Activated T-helper 1 cell treated with anti-CD3 and anti-CD28 coated beads, Interleukin-12 subunit alpha, Interleukin-12 subunit beta, Interleukin-2, Interleukin-4 antibody, amounts not matched to agents 30 ng/mL and 10 ng/mL and 1 ng/mL, durations not matched to agents 14 hours and 24 hours and 36 hours (primary cell): Measurements from ENCODE around the gene GAN. TPM values are rescaled to one million over a fixed set of nuclear protein-coding genes. Genes with fewer than 3 reads are reported as not detected.
A peak's percentile ranks its signal among the peaks of the same experiment; 100 is the strongest.
"Not testable (repeated sequence)": the region's sequence is repeated elsewhere in the genome, so short reads cannot be mapped to it uniquely, and the experiment has no call there.

Experiments used
- DNase-seq: peaks from one replicate; pipeline ENCODE4 v3.0.0; 2021; ENCODE audit warnings: low spot score
- H3K27ac Mint-ChIP-seq: one replicate; pipeline ENCODE4 v1.8.0; 2021; ENCODE audit warnings: mild to moderate bottlenecking, mixed read lengths
- H3K27me3 Mint-ChIP-seq: one replicate; pipeline ENCODE4 v1.8.0; 2022; ENCODE audit warnings: mild to moderate bottlenecking, moderate library complexity, mixed read lengths; ENCODE audit not compliant: insufficient read depth
- H3K36me3 Mint-ChIP-seq: one replicate; pipeline ENCODE4 v1.8.0; 2021; ENCODE audit warnings: low read depth, mixed read lengths
- H3K4me1 Mint-ChIP-seq: one replicate; pipeline ENCODE4 v1.8.0; 2021; ENCODE audit warnings: low read depth, mixed read lengths
- H3K4me3 Mint-ChIP-seq: one replicate; pipeline ENCODE4 v1.8.0; 2021; ENCODE audit warnings: mild to moderate bottlenecking, moderate library complexity, mixed read lengths
- H3K9me3 Mint-ChIP-seq: one replicate; pipeline ENCODE4 v1.8.0; 2021; ENCODE audit warnings: mixed read lengths
- intact Hi-C: fragments of 100-400 bp; cut with micrococcal nuclease; formaldehyde crosslinking; loops from one replicate; pipeline ENCODE4 v1.15.1; 2024
- total RNA-seq: library from RNA; stranded (reverse); gene quantifications from 2 replicates; pipeline ENCODE4 v1.2.3, GENCODE V29; 2022

GAN gene
- total RNA-seq, 1 donor from 2014 or later, result 16.4 TPM

GRCh38 chr16:81397879-81398520 is 83.2 kb downstream of the GAN start:
- H3K27ac Mint-ChIP-seq, result no peak overlapping the region
- no peak overlapping the region for H3K4me3 Mint-ChIP-seq
- H3K4me1 Mint-ChIP-seq, result no peaks in the 10 kb centered on the region
- H3K9me3 Mint-ChIP-seq, result peaks cover 4% of the 10 kb centered on the region
- no peaks in the 10 kb centered on the region for H3K36me3 Mint-ChIP-seq
- no peak for DNase-seq
- intact Hi-C loops, result no loop called here
- H3K27me3 Mint-ChIP-seq, result peaks cover 2% of the 10 kb centered on the region

GRCh38 chr16:81399909-81400308 is 85.1 kb downstream of the GAN start:
- Mint-ChIP-seq H3K4me3 (no peak overlapping the region), H3K27ac (no peak overlapping the region), H3K36me3 (no peaks in the 10 kb centered on the region), H3K4me1 (no peaks in the 10 kb centered on the region), H3K27me3 (peaks cover 2% of the 10 kb centered on the region), H3K9me3 (peaks cover 4% of the 10 kb centered on the region)
- intact Hi-C loops, result no loop called here
- no peak for DNase-seq

GRCh38 chr16:81401035-81401950 is 86.5 kb downstream of the GAN start:
- peaks cover 4% of the 10 kb centered on the region for H3K9me3 Mint-ChIP-seq
- peaks cover 2% of the 10 kb centered on the region for H3K27me3 Mint-ChIP-seq
- no peaks in the 10 kb centered on the region for H3K4me1 Mint-ChIP-seq
- DNase-seq, result no peak
- no peak overlapping the region for H3K27ac Mint-ChIP-seq
- no peak overlapping the region for H3K4me3 Mint-ChIP-seq
- no peaks in the 10 kb centered on the region for H3K36me3 Mint-ChIP-seq
- intact Hi-C loops, result no loop called here

GRCh38 chr16:81403208-81403600 is 88.4 kb downstream of the GAN start:
- Mint-ChIP-seq H3K4me3 (no peak overlapping the region), H3K4me1 (no peaks in the 10 kb centered on the region), H3K27me3 (peaks cover 4% of the 10 kb centered on the region), H3K36me3 (no peaks in the 10 kb centered on the region), H3K9me3 (peaks cover 4% of the 10 kb centered on the region), H3K27ac (no peak overlapping the region)
- intact Hi-C loops, result loop anchor here (1.0 kb wide), 6 partner anchors 37 to 335 kb away; no protein-coding TSS in a partner anchor
- DNase-seq, result no peak

GRCh38 chr16:81403601-81404391 is 89.0 kb downstream of the GAN start:
- no peak overlapping the region for H3K27ac Mint-ChIP-seq
- H3K9me3 Mint-ChIP-seq, result peaks cover 4% of the 10 kb centered on the region
- H3K36me3 Mint-ChIP-seq, result no peaks in the 10 kb centered on the region
- no peak overlapping the region for H3K4me3 Mint-ChIP-seq
- no peaks in the 10 kb centered on the region for H3K4me1 Mint-ChIP-seq
- H3K27me3 Mint-ChIP-seq, result peaks cover 4% of the 10 kb centered on the region
- intact Hi-C loops, result loop anchor here (1.0 kb wide), 6 partner anchors 37 to 335 kb away; no protein-coding TSS in a partner anchor
- DNase-seq, result peak; percentile 65

- H3K27me3 Mint-ChIP-seq, H3K4me3 Mint-ChIP-seq, DNase-seq, H3K9me3 Mint-ChIP-seq, intact Hi-C loops, H3K36me3 Mint-ChIP-seq, H3K27ac Mint-ChIP-seq, H3K4me1 Mint-ChIP-seq: not testable (repeated sequence)
Measured at GRCh38 chr16:81405002-81405401, 90.2 kb downstream of the GAN start.

- Mint-ChIP-seq H3K27me3 (peaks cover 4% of the 10 kb centered on the region), H3K9me3 (no peaks in the 10 kb centered on the region), H3K4me3 (no peak overlapping the region)
Measured at GRCh38 chr16:81405702-81406113, 90.9 kb downstream of the GAN start.

GRCh38 chr16:81408409-81408950 is 93.7 kb downstream of the GAN start:
- Mint-ChIP-seq H3K4me1 (no peaks in the 10 kb centered on the region), H3K4me3 (no peak overlapping the region), H3K9me3 (no peaks in the 10 kb centered on the region), H3K27ac (no peak overlapping the region), H3K36me3 (no peaks in the 10 kb centered on the region), H3K27me3 (peaks cover 10% of the 10 kb centered on the region)
- DNase-seq, result no peak
- intact Hi-C loops, result no loop called here

More at GRCh38 chr16:81405702-81406113, 90.9 kb downstream of the GAN start:
- no peak for DNase-seq
- Mint-ChIP-seq H3K4me1 (no peaks in the 10 kb centered on the region), H3K36me3 (no peaks in the 10 kb centered on the region), H3K27ac (no peak overlapping the region)
- intact Hi-C loops, result no loop called here

GRCh38 chr16:81409016-81409556 is 94.3 kb downstream of the GAN start:
- Mint-ChIP-seq H3K4me1 (no peaks in the 10 kb centered on the region), H3K36me3 (no peaks in the 10 kb centered on the region), H3K9me3 (no peaks in the 10 kb centered on the region), H3K27ac (peak overlapping the region; percentile 25), H3K27me3 (peaks cover 10% of the 10 kb centered on the region), H3K4me3 (no peak overlapping the region)
- intact Hi-C loops, result no loop called here
- DNase-seq, result no peak

GRCh38 chr16:81410643-81411293 is 96.0 kb downstream of the GAN start:
- intact Hi-C loops, result no loop called here
- Mint-ChIP-seq H3K36me3 (no peaks in the 10 kb centered on the region), H3K9me3 (no peaks in the 10 kb centered on the region), H3K27me3 (peaks cover 10% of the 10 kb centered on the region), H3K4me1 (no peaks in the 10 kb centered on the region), H3K27ac (no peak overlapping the region), H3K4me3 (no peak overlapping the region)
- DNase-seq, result no peak

- no peak for DNase-seq
- H3K9me3 Mint-ChIP-seq, result no peaks in the 10 kb centered on the region
- intact Hi-C loops, result no loop called here
- peaks cover 10% of the 10 kb centered on the region for H3K27me3 Mint-ChIP-seq
- H3K36me3 Mint-ChIP-seq, result no peaks in the 10 kb centered on the region
- no peak overlapping the region for H3K27ac Mint-ChIP-seq
- H3K4me3 Mint-ChIP-seq, result no peak overlapping the region
- no peaks in the 10 kb centered on the region for H3K4me1 Mint-ChIP-seq
Measured at GRCh38 chr16:81413245-81413990, 98.7 kb downstream of the GAN start.
